SIG-M5 treated with dmso at 0.1 percent for 504 hours (cell line): Measurements from ENCODE around the gene PTCHD1.

ENCODE experiments used
- DNase-seq: peaks from one replicate; lab custom pipeline; 2025; ENCODE audit not compliant: unreplicated experiment; lab: John Stamatoyannopoulos, UW

Gene PTCHD1

DNA sequence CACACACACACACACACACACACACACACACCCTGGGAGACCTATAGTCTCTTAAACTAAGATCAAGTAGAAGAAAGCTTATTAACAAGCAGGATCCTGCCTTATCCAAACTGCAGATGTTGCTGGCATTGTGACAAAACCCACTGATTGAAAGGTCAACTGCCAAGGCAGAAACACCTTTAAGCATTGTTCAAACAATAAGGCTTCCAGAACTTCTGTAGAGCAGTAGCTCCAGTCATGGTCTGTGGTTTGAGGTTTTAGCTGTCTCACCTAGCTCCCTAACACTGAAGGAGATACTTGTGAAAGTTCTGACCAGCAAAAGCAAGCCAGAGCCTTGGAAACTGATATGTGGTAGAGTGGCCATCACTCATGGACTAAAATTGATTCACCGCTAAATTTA lies 59.8 kb downstream of the PTCHD1 start:
- DNase-seq = no peak

DNA sequence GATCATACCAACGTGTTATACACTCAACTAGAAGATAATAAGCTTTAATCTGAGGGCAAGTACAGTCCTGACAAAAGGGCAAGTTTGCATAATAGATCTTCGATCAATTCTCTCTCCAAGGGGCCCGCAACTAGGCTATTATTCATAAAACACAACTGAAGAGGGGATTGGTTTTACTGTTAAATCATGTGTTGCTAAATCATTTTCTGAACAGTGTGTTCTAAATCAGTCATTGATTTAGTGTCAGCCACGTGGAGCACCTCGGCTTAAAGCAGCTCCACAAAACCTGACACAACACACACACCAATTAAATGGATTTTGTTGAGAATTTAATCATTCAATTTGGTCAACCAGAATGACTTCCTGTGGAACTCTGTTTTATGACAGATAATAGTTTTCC lies 61.6 kb downstream of the PTCHD1 start:
- DNase-seq = no peak

- DNase-seq = no peak
Observed at GRCh38 chrX:23398570-23398969, 63.9 kb downstream of the PTCHD1 start.

- no peak for DNase-seq
Observed at GRCh38 chrX:23403849-23404248, 69.2 kb downstream of the PTCHD1 start.

GRCh38 chrX:23422912-23423311 lies 88.3 kb downstream of the PTCHD1 start:
- no peak for DNase-seq

DNA sequence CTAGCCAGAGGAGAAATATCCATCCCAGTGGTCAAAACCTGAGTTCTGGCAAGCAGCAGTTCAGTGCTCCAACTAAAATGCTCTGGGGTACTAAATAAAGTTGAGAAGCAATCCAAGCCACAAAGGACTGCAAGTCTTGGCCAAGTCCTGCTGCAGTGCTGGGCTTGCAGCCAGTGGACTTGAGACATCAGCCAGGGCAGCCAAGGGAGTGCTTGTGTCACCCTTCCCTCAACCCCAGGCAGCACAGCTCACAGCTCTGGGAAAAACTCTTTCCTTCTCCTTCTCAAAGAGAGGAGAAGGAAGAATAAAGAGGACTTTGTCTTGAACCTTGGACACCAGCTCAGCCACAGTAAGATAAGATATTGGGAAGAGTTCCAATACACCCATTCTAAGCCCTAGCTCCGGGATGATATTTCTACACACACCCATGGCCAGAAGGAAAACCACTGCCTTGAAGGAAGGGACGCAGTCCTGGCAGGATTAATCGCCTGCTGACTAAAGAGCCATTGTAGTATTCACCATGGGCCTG lies 99.8 kb downstream of the PTCHD1 start:
- no peak for DNase-seq

DNA sequence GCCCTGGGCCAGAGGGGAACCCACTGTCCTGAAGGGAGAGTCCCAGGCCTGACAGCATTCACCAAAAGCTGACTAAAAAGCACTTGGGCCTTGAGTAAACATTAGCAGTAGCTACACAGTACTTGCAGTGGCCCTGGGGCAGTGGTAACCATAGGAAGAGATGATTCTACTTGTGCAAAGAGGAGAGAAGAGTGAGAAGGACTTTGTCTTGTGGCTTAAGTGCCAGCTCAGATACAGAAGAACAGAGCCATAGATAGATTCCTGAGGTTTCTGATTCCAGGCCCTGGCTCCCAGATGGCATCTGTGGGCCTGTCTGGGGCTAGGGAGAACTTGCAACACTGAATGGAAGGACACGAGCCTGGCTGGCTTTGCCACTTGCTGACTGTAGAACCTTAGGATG lies 100.5 kb downstream of the PTCHD1 start:
- DNase-seq = no peak

- DNase-seq = no peak
Observed at GRCh38 chrX:23435575-23435974, 100.9 kb downstream of the PTCHD1 start.

GRCh38 chrX:23436875-23437274 lies 102.2 kb downstream of the PTCHD1 start:
- no peak for DNase-seq

- DNase-seq = no peak
Observed at GRCh38 chrX:23451266-23451665, 116.6 kb downstream of the PTCHD1 start.
